ENCODE data around the gene KLHL26.

- TF ChIP-seq CTCF (conservative IDR thresholded peaks at IDR 0.05; ENCODE audit: low read length) (no peak), EZH2phosphoT487 (IDR thresholded peaks at IDR 0.05; ENCODE audit: borderline replicate concordance) (no peak)
Observed at GRCh38 chr19:18593367-18594095, 43.3 kb upstream of the KLHL26 start.

Data from Loucy (cell line).